DMS 273 (cell line): ENCODE data around the gene ING4.

ENCODE experiments used
- DNase-seq: peaks from one replicate; lab custom pipeline; 2025; ENCODE audit not compliant: unreplicated experiment; lab: John Stamatoyannopoulos, UW

The ING4 gene

DNA sequence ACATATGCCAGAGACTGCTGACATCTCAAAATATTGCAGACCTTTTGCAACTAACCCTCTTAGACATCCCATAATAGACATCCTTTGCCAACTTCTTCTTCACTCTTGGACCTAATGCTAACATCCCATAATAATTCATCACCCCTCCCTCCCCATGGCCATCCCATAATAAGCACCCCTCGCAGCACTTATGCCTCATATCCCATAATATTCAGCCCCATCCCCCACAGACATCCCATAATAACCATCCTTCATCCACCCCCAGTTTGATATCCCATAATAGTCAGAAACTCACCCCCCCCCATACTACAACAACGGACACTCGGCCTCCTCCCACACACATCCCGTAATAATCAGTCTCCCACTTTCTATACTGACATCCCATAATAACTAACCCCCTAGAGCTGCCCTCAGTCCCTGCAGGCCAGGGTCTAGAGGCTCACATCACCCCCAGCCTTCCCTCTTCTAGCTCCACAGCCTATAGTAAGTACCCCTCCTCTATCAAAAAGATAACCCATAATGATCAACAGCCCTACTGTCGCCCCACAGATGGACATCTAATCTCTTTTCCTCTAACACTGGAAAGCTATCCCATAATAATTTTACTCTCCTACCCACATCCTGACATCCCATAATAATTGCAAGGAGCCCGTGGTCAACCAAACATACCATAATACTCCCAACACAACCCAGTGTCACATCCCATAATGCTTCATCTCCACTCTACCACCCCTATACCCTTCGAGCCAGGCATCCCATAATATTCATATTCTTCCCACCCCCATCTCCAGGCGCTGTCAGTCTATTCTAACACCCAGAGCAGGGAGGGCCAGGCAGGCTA lies 54.9 kb downstream of the ING4 start:
- DNase-seq, result peak; percentile 91

DNA sequence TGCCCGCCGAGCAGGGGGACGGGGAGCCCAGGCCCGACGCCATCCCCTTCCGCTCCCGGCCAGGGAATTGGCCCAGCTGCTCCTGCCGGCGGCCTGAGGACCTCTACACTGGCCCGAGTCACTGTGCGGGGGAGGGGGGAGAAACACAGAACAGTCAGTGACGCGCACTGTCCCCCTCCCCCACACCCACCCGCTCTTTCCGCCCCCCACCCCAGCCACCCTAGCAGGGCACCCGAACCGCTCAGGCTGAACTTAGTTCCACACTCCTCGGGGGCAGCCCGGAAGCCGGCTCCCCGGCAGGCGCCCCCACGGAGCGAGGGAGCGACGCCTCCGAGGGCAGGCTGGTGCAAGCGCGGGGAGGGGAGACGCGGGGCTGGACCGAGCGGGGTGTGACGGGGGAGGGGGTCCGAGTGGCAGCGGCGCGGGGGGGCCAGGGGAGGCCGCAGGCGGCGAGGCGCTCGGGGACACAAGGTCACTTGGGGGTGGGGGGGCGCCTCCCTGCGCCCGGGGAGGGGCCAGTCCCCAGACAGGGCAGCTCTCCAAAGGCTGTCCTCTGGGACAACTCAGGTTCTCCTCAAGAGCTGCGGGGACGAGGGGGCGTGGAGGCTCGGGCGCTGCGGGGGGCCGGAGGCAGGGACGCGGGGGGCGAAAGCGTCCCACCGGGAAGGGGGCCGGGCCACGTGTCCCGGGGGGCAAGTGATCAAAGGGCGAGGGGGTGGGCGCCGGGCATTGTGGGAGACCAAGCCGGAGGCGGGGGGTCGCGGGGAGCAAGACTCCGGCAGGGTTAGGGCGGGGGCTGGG lies 56.4 kb downstream of the ING4 start:
- peak; percentile 59 for DNase-seq

DNA sequence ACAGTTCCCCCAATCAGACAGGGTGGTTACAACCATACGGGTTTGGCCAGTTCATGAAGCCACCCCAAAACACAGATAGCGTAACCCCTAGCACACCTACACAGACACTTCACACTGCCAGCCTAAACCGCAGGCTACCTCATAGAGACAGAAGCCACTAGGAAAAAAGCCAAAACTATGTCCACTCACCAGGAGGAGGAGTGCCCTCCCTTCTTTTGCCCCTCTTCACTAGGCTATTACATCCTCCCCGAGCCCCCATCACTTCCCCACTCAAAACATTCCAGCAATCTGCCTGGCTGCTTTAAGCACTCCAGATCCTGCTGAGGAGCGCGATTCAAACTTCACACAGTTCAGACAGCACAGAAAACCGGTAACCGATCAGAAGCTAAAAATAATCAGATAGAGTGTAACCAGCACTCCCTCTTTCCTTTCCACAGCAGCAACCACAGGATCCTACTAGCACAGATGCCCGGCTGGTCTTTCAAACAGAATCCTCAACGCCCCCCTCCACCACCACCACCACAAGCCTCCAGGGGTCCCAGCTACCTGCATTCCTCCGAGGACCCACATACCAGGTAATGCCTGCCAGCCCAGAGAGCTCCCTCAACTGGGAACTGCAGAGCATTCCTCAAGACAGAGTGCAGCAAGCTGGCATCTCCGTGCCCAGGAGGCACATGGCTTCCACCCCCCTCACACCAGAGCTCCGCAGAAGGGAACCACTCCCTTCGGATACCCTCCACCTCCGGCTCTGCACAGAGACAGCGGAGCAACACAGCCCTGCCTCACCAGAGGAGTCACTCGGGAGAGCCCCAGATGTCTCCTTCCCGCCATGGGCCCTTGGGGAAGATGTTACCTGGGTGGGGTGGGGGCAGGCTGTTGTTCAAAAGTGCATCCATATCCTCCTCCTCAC lies 57.2 kb downstream of the ING4 start:
- peak; percentile 58 for DNase-seq

DNA sequence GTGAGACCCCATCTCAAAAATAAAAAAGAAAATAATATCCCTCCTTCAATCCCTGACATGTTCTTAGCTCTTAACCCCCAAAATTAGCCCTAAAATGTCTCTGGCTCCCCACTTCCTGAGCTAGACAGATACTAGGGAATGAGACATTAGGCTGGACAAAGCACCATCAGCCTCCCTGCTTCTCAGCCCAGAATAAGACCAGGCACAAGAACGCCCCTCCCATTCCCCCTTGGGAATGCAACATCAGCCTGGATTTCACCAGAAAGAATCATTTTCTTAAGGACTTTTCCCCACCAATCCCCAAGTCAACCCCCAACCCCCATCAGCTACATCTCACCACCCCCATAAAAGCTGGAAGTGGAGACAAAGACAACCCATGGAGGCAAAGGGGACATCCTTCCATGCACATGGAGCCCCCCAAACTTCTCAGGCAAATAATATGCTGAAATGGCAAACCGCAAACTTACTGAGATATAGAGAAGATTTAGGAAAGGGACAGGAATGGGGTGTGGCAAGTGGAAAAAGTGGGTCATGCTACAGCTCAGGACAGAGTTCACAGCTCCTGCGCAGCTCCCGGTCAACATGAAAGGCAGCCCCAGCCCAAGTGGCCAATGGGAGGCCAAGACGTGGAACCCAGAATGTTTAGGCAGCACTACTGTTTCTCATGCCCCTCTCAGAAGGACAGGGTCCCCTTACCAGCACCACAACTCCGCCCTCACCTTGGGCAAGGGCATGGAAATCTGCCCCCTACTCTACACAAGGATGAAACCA lies 58.5 kb downstream of the ING4 start:
- no peak for DNase-seq

DNA sequence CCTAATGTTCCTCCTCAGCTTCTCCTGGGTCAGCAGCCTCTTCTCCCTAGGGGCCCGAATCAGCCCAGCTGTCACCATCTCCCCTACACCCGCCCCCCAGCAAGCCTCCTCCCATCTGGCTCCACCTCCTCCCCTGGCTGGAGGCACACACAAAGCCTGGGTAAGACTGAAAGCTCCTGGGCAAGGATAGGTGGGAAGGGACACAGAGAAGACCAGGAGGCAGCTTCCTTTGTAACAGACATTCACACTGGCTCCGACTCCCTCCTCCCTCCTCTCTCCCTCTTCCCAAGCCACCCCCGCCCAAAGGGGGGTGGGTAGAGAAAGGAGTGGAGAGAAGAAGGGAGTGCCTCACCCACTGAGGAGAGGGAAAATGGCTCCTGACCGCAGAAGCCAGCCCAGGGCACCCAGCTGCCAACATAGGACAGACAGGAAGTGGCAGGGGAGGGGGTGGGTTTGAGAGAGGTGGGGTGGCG lies 59.8 kb downstream of the ING4 start:
- peak; percentile 86 for DNase-seq

DNA sequence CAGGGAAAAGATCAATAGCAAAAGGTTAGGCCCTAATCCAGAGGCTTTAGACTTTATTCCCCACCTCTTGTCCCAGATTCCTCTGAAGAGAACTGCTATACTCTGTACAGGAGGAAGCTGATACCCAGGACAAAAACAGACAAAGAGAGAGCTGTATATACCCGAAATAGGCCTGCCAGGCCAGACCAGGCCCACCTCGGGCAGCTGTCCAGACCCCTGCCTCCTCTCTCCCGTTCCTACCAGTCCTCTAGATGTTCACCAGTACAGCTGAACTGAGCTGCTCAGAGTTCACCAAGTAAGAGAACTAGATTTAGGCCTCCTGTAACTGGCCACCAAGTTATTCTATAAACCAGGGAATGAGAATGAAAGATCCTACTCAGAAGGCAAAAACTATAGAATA lies 60.4 kb downstream of the ING4 start:
- no peak for DNase-seq
